ENCODE results near the gene RACGAP1. TPM values are rescaled to one million over a fixed set of nuclear protein-coding genes. Genes with fewer than 3 reads are reported as not detected.

RACGAP1 gene
- total and polyA plus RNA-seq, 12 donors = 1.3 to 28.4 (median 6.2) TPM

DNA sequence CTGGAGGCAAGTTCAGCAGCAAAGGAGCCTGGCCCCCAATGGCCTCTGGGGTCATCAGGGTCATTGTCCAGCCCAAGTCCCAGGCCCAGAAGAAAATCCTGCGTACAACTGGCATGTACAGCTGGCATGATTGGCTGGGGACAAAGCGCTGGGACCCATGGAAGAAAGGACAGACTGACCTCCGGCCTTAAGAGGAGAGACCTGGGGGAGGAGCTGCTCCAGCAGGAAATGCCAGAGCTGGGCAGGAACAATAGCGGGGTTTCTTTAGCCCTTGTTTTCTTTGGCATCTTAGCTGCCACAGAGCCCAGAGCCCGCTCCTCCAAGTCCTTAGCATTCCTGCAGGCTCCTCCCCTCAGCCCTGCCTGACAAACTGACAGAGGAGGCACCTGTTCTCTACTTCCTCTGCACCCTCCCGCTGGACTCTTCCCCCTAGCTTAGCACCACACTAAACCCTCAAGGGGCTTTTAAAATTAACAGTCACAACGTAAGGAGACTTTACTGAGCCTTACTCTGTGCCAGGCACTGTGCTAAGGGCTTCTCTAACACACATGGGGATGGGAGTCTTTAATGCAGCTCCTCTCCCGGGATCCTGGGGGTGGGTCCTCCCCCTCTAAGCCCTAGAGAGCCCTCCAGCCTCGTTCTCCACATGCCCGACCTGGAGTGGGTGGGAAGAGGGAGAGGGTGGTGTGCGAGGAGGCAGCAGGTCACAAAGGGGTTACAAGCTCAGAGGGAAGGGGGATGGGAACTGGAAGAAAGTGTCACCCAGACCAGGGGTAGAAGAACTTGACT lies 65.4 kb downstream of the RACGAP1 start:
- Histone ChIP-seq H3K4me1 (replicated peaks in 1 of 2) (peaks cover 0 to 4% of the 10 kb centered on the region in 2 donors), H3K27ac (peak overlapping the region in 1 of 5 donors; percentile 44), H3K36me3 (replicated peaks in 1 of 2) (no peaks in the 10 kb centered on the region), H3K27me3 (peaks cover 9% of the 10 kb centered on the region), H3K4me3 (no peak overlapping the region), H3K9me3 (replicated peaks in 1 of 3) (no peaks in the 10 kb centered on the region)
- no peak for TF ChIP-seq POLR2A (IDR thresholded peaks at IDR 0.05)
- no peak for TF ChIP-seq CTCF (IDR thresholded peaks at IDR 0.05)
- 44 to 54% (median 45%) methylated on average over 10 to 11 of the region's 11 CpGs for WGBS, 4 donors
- intact Hi-C loops (cut with DNase I) = loop anchor here in 1 of 2 donors (10.0 kb wide), 1 partner anchor 95 kb away; no protein-coding TSS in a partner anchor
- DNase-seq = no peak

GRCh38 chr12:49957570-49957967 lies 67.7 kb downstream of the RACGAP1 start:
- DNase-seq = no peak
- Histone ChIP-seq H3K4me1 (replicated peaks in 1 of 2) (peaks cover 0 to 4% of the 10 kb centered on the region in 2 donors), H3K9me3 (replicated peaks in 1 of 3) (no peaks in the 10 kb centered on the region), H3K27me3 (peaks cover 12% of the 10 kb centered on the region), H3K27ac (no peak overlapping the region), H3K4me3 (no peak overlapping the region), H3K36me3 (replicated peaks in 1 of 2) (no peaks in the 10 kb centered on the region)
- intact Hi-C loops (cut with DNase I) = no loop called here
- TF ChIP-seq POLR2A (IDR thresholded peaks at IDR 0.05) = no peak
- no peak for TF ChIP-seq CTCF (IDR thresholded peaks at IDR 0.05)

DNA sequence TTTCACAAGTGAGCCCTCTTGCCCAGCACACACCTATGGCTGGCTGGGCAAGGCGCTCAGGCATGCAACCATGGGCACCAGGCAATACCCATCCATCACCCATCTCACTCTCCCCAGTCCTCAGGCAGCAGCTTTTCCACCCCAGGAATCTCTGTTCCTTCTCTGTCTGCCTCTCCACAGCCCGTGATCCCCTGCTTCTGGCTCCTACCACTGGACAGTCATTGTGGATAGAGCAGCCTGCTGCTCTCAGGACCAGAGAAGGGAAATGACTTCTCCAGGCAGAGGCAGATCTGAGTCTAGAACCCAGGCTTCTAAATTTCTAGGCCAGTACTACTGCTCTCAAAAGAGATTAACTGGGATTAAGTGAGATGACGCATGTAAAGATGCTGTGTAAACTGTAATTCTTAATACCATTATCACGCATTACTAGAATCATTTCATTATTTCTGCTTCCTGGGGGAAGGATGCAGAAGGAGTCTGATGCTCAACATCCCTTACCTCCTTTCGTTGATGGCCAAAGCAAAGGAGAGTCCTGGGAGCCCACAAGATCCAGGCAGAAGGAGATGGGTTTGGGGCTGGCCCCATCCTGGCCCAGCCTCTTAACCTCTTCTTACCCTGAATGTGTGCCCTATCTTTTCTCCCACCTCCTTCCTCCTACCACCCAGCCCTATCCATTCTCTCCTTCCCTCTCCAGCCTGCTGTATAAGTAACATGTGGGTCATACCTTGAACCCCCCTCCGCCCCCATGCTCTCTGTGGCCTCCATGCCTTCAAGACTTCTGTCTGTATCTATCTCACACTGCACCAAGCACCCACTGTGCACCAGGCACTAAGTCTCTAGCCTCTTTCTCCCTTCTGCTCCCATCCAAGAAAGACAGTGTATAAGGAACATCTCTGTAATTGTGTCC lies 68.4 kb downstream of the RACGAP1 start:
- intact Hi-C loops (cut with DNase I) = no loop called here
- peaks cover 12% of the 10 kb centered on the region for H3K27me3 ChIP-seq
- DNase-seq = no peak
- no peak overlapping the region for H3K27ac ChIP-seq
- H3K36me3 ChIP-seq (replicated peaks in 1 of 2) = no peaks in the 10 kb centered on the region
- no peak for TF ChIP-seq POLR2A (IDR thresholded peaks at IDR 0.05)
- no peak for TF ChIP-seq CTCF (IDR thresholded peaks at IDR 0.05)
- no peak overlapping the region for H3K4me3 ChIP-seq
- H3K9me3 ChIP-seq (replicated peaks in 1 of 3) = no peaks in the 10 kb centered on the region
- 81 to 92% (median 90%) methylated on average over 6 of the region's 6 CpGs for whole genome bisulfite sequencing, 4 donors
- H3K4me1 ChIP-seq (replicated peaks in 1 of 2) = peaks cover 0 to 4% of the 10 kb centered on the region in 2 donors

All from adrenal gland (tissue), 12 donors.